OCI-LY3 (cell line): ENCODE results near the gene SCO2.

Experiments used
- CTCF ChIP-seq: fragments of 200-600, 300-600 bp; sonication (generic); IDR thresholded peaks from 2 replicates; pipeline ENCODE4 v1.5.1; 2014; ENCODE audit warnings: antibody characterized with exemption, low read length, low read depth
- EZH2phosphoT487 ChIP-seq: fragments of 200-600 bp; shearing (Covaris generic); IDR thresholded peaks from 2 replicates; pipeline ENCODE4 v1.6.1; 2018; ENCODE audit warnings: antibody characterized with exemption, mixed run types, low read depth

GRCh38 chr22:50520826-50521453, 4.5 kb downstream of the SCO2 start:
- TF ChIP-seq CTCF = no peak
- TF ChIP-seq EZH2phosphoT487 = no peak
